Caco-2 (cell line): ENCODE results near the gene UBE2U. TPM values are rescaled to one million over a fixed set of nuclear protein-coding genes. Genes with fewer than 3 reads are reported as not detected.

Source experiments
- BruUV-seq: library from RNA; stranded (reverse); fragments of 400-500 nt; replicated peaks from 2 replicates; lab custom pipeline; 2021; lab: Mats Ljungman, UMichigan
- CTCF ChIA-PET: fragments of 300-600 bp; sonication (Branson Sonifier 250); formaldehyde crosslinking; loops from one replicate; lab custom pipeline; 2022; ENCODE audit warnings: antibody characterized with exemption; lab: Charles Lee
- POLR2A ChIA-PET: fragments of 300-600 bp; sonication (Branson Sonifier 250); formaldehyde crosslinking; loops from one replicate; lab custom pipeline; 2022; ENCODE audit warnings: antibody characterized with exemption; lab: Charles Lee
- DNase-seq, 2 experiments: peaks; one replicate each; pipeline versions ENCODE4 v3.0.0 to v3.0.0-alpha.2; 2020 to 2022
- H3K27me3 ChIP-seq: replicated peaks from 2 replicates; pipeline ENCODE4 v1.6.0; 2011; ENCODE audit warnings: low read length; ENCODE audit not compliant: control insufficient read depth, insufficient read depth
- H3K36me3 ChIP-seq: 2 replicates; pipeline ENCODE4 v1.5.1; 2011; ENCODE audit warnings: low read length; ENCODE audit not compliant: control insufficient read depth, insufficient read depth
- H3K4me1 ChIP-seq: fragments of 250-450 bp; sonication (Bioruptor Pico); 2 replicates; pipeline ENCODE4 v1.5.1; 2020; ENCODE audit warnings: mild to moderate bottlenecking
- H3K4me3 ChIP-seq: 2 replicates; pipeline ENCODE4 v1.5.1; 2011; ENCODE audit warnings: low read depth, mild to moderate bottlenecking, control low read depth, low read length
- H3K9me3 ChIP-seq: fragments of 250-450 bp; sonication (Bioruptor Pico); 2 replicates; pipeline ENCODE4 v1.5.1; 2020; ENCODE audit warnings: mild to moderate bottlenecking, moderate library complexity
- H3K27ac Mint-ChIP-seq: one replicate; pipeline ENCODE4 v1.8.0; 2022; ENCODE audit warnings: mixed read lengths; ENCODE audit not compliant: unreplicated experiment
- H3K27me3 Mint-ChIP-seq: one replicate; pipeline ENCODE4 v1.8.0; 2022; ENCODE audit warnings: mixed read lengths; ENCODE audit not compliant: insufficient read depth, unreplicated experiment
- H3K36me3 Mint-ChIP-seq: one replicate; pipeline ENCODE4 v1.8.0; 2022; ENCODE audit warnings: mild to moderate bottlenecking, mixed read lengths; ENCODE audit not compliant: insufficient read depth, unreplicated experiment
- H3K4me1 Mint-ChIP-seq: one replicate; pipeline ENCODE4 v1.8.0; 2022; ENCODE audit warnings: low read depth, mixed read lengths; ENCODE audit not compliant: unreplicated experiment
- H3K4me3 Mint-ChIP-seq: one replicate; pipeline ENCODE4 v1.8.0; 2022; ENCODE audit warnings: mild to moderate bottlenecking, moderate library complexity, mixed read lengths; ENCODE audit not compliant: unreplicated experiment
- H3K9me3 Mint-ChIP-seq: one replicate; pipeline ENCODE4 v1.8.0; 2022; ENCODE audit warnings: mixed read lengths; ENCODE audit not compliant: unreplicated experiment
- intact Hi-C: fragments of 100-400 bp; cut with micrococcal nuclease; formaldehyde crosslinking; loops from one replicate; pipeline ENCODE4 v1.10.0; 2022; ENCODE audit not compliant: unreplicated experiment
- total RNA-seq: library from RNA; stranded (reverse); gene quantifications from 2 replicates; pipeline ENCODE4 v1.2.3, GENCODE V29; 2022
- TF ChIP-seq, protein P1 (sequence below), 2 experiments: fragments of 200-600 bp in 1 of 2; IDR thresholded peaks; 1 replicate in 1 of 2; 2 replicates in 1 of 2; pipeline versions ENCODE4 v1.5.1 to v1.8.0; 2011 to 2022; ENCODE audit warnings: antibody characterized with exemption in 1 of 2, control low read depth in 1 of 2, inconsistent platforms in 1 of 2, low read depth in 1 of 2, low read length in 1 of 2, mild to moderate bottlenecking in 1 of 2, moderate library complexity in 1 of 2; ENCODE audit not compliant: insufficient read depth in 1 of 2, severe bottlenecking in 1 of 2, unreplicated experiment in 1 of 2

The UBE2U gene
- total RNA-seq, 1 experiment from 2014 or later: not detected

DNA sequence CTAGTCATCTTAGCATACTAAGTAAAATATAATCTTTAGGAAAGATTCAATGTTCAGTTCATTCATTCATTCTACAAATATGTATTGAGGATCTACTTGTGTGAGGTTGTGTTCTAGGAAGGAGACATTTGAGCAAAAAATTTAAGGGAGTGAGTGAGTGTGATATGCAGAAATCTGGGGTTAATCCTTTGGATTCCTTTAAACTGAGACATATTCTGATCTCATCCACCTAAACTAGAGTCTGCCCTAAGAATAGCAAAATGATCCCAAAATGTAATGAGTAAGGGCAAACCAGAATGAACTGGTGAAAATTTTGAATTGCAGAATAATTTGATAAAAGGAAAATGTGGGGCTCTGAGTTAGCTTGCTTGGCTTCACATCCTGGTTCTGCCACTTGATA lies 8.6 kb downstream of the UBE2U start:
- Histone ChIP-seq H3K4me1 (no peaks in the 10 kb centered on the region), H3K4me3 (no peak overlapping the region), H3K36me3 (no peaks in the 10 kb centered on the region), H3K9me3 (no peaks in the 10 kb centered on the region), H3K27me3 (no peaks in the 10 kb centered on the region)
- no peaks in the 10 kb centered on the region for H3K9me3 Mint-ChIP-seq
- no TSS peak for BruUV-seq
- H3K27me3 Mint-ChIP-seq: peaks cover 2% of the 10 kb centered on the region
- H3K36me3 Mint-ChIP-seq: no peaks in the 10 kb centered on the region
- CTCF ChIA-PET: no interaction called here
- H3K4me3 Mint-ChIP-seq: no peak overlapping the region
- TF ChIP-seq, protein P1, sequence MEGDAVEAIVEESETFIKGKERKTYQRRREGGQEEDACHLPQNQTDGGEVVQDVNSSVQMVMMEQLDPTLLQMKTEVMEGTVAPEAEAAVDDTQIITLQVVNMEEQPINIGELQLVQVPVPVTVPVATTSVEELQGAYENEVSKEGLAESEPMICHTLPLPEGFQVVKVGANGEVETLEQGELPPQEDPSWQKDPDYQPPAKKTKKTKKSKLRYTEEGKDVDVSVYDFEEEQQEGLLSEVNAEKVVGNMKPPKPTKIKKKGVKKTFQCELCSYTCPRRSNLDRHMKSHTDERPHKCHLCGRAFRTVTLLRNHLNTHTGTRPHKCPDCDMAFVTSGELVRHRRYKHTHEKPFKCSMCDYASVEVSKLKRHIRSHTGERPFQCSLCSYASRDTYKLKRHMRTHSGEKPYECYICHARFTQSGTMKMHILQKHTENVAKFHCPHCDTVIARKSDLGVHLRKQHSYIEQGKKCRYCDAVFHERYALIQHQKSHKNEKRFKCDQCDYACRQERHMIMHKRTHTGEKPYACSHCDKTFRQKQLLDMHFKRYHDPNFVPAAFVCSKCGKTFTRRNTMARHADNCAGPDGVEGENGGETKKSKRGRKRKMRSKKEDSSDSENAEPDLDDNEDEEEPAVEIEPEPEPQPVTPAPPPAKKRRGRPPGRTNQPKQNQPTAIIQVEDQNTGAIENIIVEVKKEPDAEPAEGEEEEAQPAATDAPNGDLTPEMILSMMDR (IDR thresholded peaks at IDR 0.05; ENCODE audit: insufficient read depth in 1 of 2, low read depth in 1 of 2, low read length in 1 of 2, severe bottlenecking in 1 of 2, unreplicated experiment in 1 of 2): no peak
- intact Hi-C loops: no loop called here
- POLR2A ChIA-PET: no interaction called here
- no peak for DNase-seq
- H3K27ac Mint-ChIP-seq: no peak overlapping the region
- H3K4me1 Mint-ChIP-seq: no peaks in the 10 kb centered on the region

GRCh38 chr1:64215576-64215975 lies 12.2 kb downstream of the UBE2U start:
- TF ChIP-seq, protein P1 (IDR thresholded peaks at IDR 0.05; ENCODE audit: insufficient read depth in 1 of 2, low read depth in 1 of 2, low read length in 1 of 2, severe bottlenecking in 1 of 2, unreplicated experiment in 1 of 2): no peak
- no peak for DNase-seq
- no peaks in the 10 kb centered on the region for H3K9me3 Mint-ChIP-seq
- H3K4me3 ChIP-seq: no peak overlapping the region
- ChIA-PET POLR2A (no interaction called here), CTCF (no interaction called here)
- no peaks in the 10 kb centered on the region for H3K36me3 Mint-ChIP-seq
- H3K36me3 ChIP-seq: no peaks in the 10 kb centered on the region
- no TSS peak for BruUV-seq
- intact Hi-C loops: no loop called here
- H3K4me1 Mint-ChIP-seq: no peaks in the 10 kb centered on the region
- peaks cover 6% of the 10 kb centered on the region for H3K27me3 Mint-ChIP-seq
- H3K9me3 ChIP-seq: no peaks in the 10 kb centered on the region
- H3K27me3 ChIP-seq: no peaks in the 10 kb centered on the region
- H3K4me1 ChIP-seq: no peaks in the 10 kb centered on the region
- H3K4me3 Mint-ChIP-seq: no peak overlapping the region
- H3K27ac Mint-ChIP-seq: no peak overlapping the region

- Mint-ChIP-seq H3K4me3 (no peak overlapping the region), H3K4me1 (no peaks in the 10 kb centered on the region), H3K27me3 (peaks cover 3% of the 10 kb centered on the region), H3K9me3 (no peaks in the 10 kb centered on the region), H3K36me3 (no peaks in the 10 kb centered on the region), H3K27ac (no peak overlapping the region)
- intact Hi-C loops: no loop called here
- Histone ChIP-seq H3K27me3 (no peaks in the 10 kb centered on the region), H3K36me3 (no peaks in the 10 kb centered on the region), H3K4me3 (no peak overlapping the region), H3K4me1 (no peaks in the 10 kb centered on the region), H3K9me3 (no peaks in the 10 kb centered on the region)
- BruUV-seq: no TSS peak
- DNase-seq: no peak
- POLR2A ChIA-PET: no interaction called here
- CTCF ChIA-PET: no interaction called here
- TF ChIP-seq, protein P1 (IDR thresholded peaks at IDR 0.05; ENCODE audit: insufficient read depth in 1 of 2, low read depth in 1 of 2, low read length in 1 of 2, severe bottlenecking in 1 of 2, unreplicated experiment in 1 of 2): no peak
Observed at GRCh38 chr1:64220241-64220640, 16.8 kb downstream of the UBE2U start.
